Loucy (cell line): ENCODE measurements around the gene OFD1.

Experiments used
- H2AFZ ChIP-seq: fragments of 200-600 bp; sonication (generic); 2 replicates; pipeline ENCODE4 v1.6.0; 2016; ENCODE audit warnings: antibody characterized with exemption, mild to moderate bottlenecking, low read length, moderate library complexity
- H3F3A ChIP-seq: fragments of 200-600 bp; 2 replicates; pipeline ENCODE4 v1.6.0; 2016; ENCODE audit warnings: antibody characterized with exemption, low read depth, mild to moderate bottlenecking
- H3K27me3 ChIP-seq: fragments of 200-600 bp; sonication (generic); 2 replicates; pipeline ENCODE4 v1.6.1; 2014; ENCODE audit warnings: low read length, mild to moderate bottlenecking; ENCODE audit not compliant: insufficient read depth, poor library complexity, severe bottlenecking
- H3K36me3 ChIP-seq: fragments of 200-600 bp; sonication (generic); 2 replicates; pipeline ENCODE4 v1.6.1; 2016; ENCODE audit warnings: low read length; ENCODE audit not compliant: insufficient read depth
- H3K4me1 ChIP-seq: fragments of 200-600 bp; sonication (generic); 2 replicates; pipeline ENCODE4 v1.5.1; 2014; ENCODE audit warnings: low read length, mild to moderate bottlenecking; ENCODE audit not compliant: insufficient read depth, poor library complexity, severe bottlenecking
- H3K4me2 ChIP-seq: fragments of 200-600 bp; sonication (generic); 2 replicates; pipeline ENCODE4 v1.6.0; 2014; ENCODE audit warnings: antibody characterized with exemption, low read length, low read depth, mild to moderate bottlenecking; ENCODE audit not compliant: poor library complexity, severe bottlenecking
- H3K4me3 ChIP-seq: fragments of 200-600 bp; sonication (generic); 2 replicates; pipeline ENCODE4 v1.5.1; 2014; ENCODE audit warnings: low read length, mild to moderate bottlenecking, mixed read lengths; ENCODE audit not compliant: poor library complexity, severe bottlenecking
- H3K79me2 ChIP-seq: fragments of 200-600 bp; sonication (generic); 2 replicates; pipeline ENCODE4 v1.6.1; 2014; ENCODE audit warnings: low read length; ENCODE audit not compliant: insufficient read depth
- H3K9ac ChIP-seq: fragments of 200-600 bp; sonication (generic); 2 replicates; pipeline ENCODE4 v1.6.0; 2014; ENCODE audit warnings: mild to moderate bottlenecking, low read depth, low read length, moderate library complexity; ENCODE audit not compliant: poor library complexity, severe bottlenecking
- H3K9me2 ChIP-seq: fragments of 200-600 bp; sonication (generic); replicated peaks from 2 replicates; pipeline ENCODE4 v1.6.1; 2016; ENCODE audit warnings: low read depth, low read length, mixed read lengths
- H3K9me3 ChIP-seq: fragments of 200-600 bp; sonication (generic); 2 replicates; pipeline ENCODE4 v1.6.1; 2014; ENCODE audit warnings: mild to moderate bottlenecking, antibody characterized with exemption, low read length, low read depth; ENCODE audit not compliant: insufficient read depth
- H4K20me1 ChIP-seq: fragments of 200-600 bp; sonication (generic); 2 replicates; pipeline ENCODE4 v1.6.0; 2014; ENCODE audit warnings: antibody characterized with exemption, low read length, mild to moderate bottlenecking; ENCODE audit not compliant: insufficient read depth, poor library complexity, severe bottlenecking
- EZH2phosphoT487 ChIP-seq: fragments of 200-600 bp; IDR thresholded peaks from 2 replicates; pipeline ENCODE4 v1.6.1; 2018; ENCODE audit warnings: antibody characterized with exemption, mild to moderate bottlenecking, moderate library complexity, borderline replicate concordance
- TF ChIP-seq, protein P1 (sequence below): fragments of 200-600 bp; sonication (generic); conservative IDR thresholded peaks from 2 replicates; pipeline ENCODE4 v1.5.1; 2014; ENCODE audit warnings: mild to moderate bottlenecking, antibody characterized with exemption, low read length

Gene OFD1

DNA sequence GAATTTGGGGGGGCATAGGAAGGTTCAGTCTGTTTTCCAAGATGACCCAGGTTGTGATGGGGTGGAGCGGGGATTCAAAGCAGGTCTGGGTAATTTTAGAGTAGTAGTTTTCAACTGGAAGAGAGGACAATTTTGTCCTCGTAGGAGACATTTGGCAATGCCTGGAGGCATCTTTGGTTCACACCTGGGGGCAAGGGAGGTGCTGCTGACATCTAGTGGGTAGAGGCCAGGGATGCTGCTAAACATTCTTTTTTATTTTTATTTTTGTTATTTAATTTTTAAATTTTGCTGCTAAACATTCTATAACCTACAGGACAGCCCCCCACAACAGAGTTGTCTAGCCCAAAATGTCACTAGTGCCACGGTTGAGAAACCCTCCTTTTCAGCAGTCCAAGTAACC is 43.7 kb upstream of the OFD1 start:
- Histone ChIP-seq H3K4me3 (peak overlapping the region; percentile 95), H3K9ac (peak overlapping the region; percentile 84), H3K9me2 (no peaks in the 10 kb centered on the region), H3K27me3 (no peaks in the 10 kb centered on the region), H2AFZ (no peak overlapping the region), H3F3A (no peaks in the 10 kb centered on the region), H3K9me3 (no peaks in the 10 kb centered on the region), H4K20me1 (peaks cover 30% of the 10 kb centered on the region), H3K79me2 (peaks cover 69% of the 10 kb centered on the region), H3K4me2 (peak overlapping the region; percentile 76), H3K36me3 (no peaks in the 10 kb centered on the region), H3K4me1 (peaks cover 32% of the 10 kb centered on the region)
- TF ChIP-seq EZH2phosphoT487, result no peak
- TF ChIP-seq, protein P1, sequence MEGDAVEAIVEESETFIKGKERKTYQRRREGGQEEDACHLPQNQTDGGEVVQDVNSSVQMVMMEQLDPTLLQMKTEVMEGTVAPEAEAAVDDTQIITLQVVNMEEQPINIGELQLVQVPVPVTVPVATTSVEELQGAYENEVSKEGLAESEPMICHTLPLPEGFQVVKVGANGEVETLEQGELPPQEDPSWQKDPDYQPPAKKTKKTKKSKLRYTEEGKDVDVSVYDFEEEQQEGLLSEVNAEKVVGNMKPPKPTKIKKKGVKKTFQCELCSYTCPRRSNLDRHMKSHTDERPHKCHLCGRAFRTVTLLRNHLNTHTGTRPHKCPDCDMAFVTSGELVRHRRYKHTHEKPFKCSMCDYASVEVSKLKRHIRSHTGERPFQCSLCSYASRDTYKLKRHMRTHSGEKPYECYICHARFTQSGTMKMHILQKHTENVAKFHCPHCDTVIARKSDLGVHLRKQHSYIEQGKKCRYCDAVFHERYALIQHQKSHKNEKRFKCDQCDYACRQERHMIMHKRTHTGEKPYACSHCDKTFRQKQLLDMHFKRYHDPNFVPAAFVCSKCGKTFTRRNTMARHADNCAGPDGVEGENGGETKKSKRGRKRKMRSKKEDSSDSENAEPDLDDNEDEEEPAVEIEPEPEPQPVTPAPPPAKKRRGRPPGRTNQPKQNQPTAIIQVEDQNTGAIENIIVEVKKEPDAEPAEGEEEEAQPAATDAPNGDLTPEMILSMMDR, result peak; percentile 22; the same call in 1 of the 2 replicates

DNA sequence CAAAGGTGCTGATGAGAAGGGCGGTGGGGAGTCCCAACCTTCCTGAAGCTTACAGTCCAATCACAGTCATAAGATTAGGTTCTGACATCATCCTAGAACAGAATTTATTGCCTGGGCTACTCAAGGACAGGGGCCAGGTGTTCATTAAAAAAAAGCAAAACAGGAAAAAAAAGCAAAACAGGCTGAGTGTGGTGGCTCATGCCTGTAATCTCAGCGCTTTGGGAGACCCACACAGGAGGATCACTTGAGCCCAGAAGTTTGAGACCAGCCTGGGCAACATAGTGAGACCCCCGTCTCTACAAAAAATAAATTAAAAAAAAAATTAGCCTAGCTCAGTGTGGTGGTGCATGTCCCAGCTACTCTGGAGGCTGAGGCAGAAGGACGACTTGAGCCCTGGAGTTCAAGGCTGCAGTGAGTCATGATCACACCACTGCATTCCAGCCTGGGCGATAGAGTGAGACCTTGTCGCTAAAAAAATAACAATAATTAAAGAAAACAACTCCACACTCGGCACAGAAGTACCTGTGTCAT is 42.6 kb upstream of the OFD1 start:
- Histone ChIP-seq H3K9ac (no peak overlapping the region), H3K4me2 (peak overlapping the region; percentile 76), H3K27me3 (no peaks in the 10 kb centered on the region), H4K20me1 (peaks cover 34% of the 10 kb centered on the region), H3K79me2 (peaks cover 79% of the 10 kb centered on the region), H3K4me1 (peaks cover 32% of the 10 kb centered on the region), H3K36me3 (no peaks in the 10 kb centered on the region), H3K9me2 (no peaks in the 10 kb centered on the region), H2AFZ (no peak overlapping the region), H3K4me3 (peak overlapping the region; percentile 56), H3K9me3 (no peaks in the 10 kb centered on the region), H3F3A (no peaks in the 10 kb centered on the region)
- TF ChIP-seq, protein P1, result no peak
- TF ChIP-seq EZH2phosphoT487, result no peak

DNA sequence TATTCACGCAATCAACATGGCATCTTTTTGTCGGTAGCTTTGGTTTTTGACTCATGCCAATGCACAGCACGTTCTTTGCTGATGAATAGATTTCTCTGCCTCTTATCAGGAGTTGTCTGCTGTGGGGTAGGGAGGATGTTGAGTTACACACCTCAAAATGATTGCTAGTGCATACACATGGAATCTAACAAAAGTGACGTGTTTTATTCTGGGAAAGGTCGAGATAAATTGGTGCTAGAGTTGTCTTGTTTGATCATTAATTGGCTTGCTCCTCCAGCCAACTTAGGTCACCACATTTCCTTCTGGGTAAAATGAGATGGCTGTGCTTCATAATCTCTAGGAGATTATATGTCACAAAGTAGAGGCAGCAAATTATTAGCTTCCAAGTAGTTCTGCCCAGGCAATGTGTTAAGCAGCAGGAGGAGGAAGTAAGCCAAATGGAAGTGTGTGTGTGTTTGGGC is 41.7 kb upstream of the OFD1 start:
- Histone ChIP-seq H3K79me2 (peaks cover 88% of the 10 kb centered on the region), H3K9me3 (no peaks in the 10 kb centered on the region), H3K9ac (peak overlapping the region; percentile 36), H3K36me3 (no peaks in the 10 kb centered on the region), H3K4me1 (peaks cover 33% of the 10 kb centered on the region), H3K4me2 (peak overlapping the region; percentile 76), H3K27me3 (no peaks in the 10 kb centered on the region), H2AFZ (no peak overlapping the region), H3F3A (no peaks in the 10 kb centered on the region), H4K20me1 (peaks cover 36% of the 10 kb centered on the region), H3K9me2 (no peaks in the 10 kb centered on the region), H3K4me3 (peak overlapping the region; percentile 56)
- TF ChIP-seq EZH2phosphoT487, result no peak
- TF ChIP-seq, protein P1, result no peak
